GM21447 (cell line): ENCODE measurements around the gene RXRB.

Experiments used
- ATAC-seq: cut with Tn5 transposase; IDR thresholded peaks from one replicate; pipeline ENCODE4 v1.9.1; 2021; ENCODE audit not compliant: unreplicated experiment

The RXRB gene

GRCh38 chr6:33177552-33178446 lies 22.7 kb downstream of the RXRB start:
- no peak for ATAC-seq

GRCh38 chr6:33176906-33177305 lies 23.6 kb downstream of the RXRB start:
- ATAC-seq: no peak

GRCh38 chr6:33175436-33176069 lies 24.9 kb downstream of the RXRB start:
- no peak for ATAC-seq

GRCh38 chr6:33174784-33175183 lies 25.7 kb downstream of the RXRB start:
- ATAC-seq: no peak

- ATAC-seq: no peak
These were observed 26.8 kb downstream of the RXRB start for GRCh38 chr6:33173535-33174180.

GRCh38 chr6:33172688-33173534 lies 27.6 kb downstream of the RXRB start:
- ATAC-seq: no peak

GRCh38 chr6:33171880-33172687 lies 28.4 kb downstream of the RXRB start:
- ATAC-seq: no peak

GRCh38 chr6:33171016-33171879 lies 29.2 kb downstream of the RXRB start:
- ATAC-seq: no peak

GRCh38 chr6:33170176-33171015 lies 30.1 kb downstream of the RXRB start:
- ATAC-seq: no peak

GRCh38 chr6:33169291-33170175 lies 30.9 kb downstream of the RXRB start:
- no peak for ATAC-seq

GRCh38 chr6:33168639-33169038 lies 31.8 kb downstream of the RXRB start:
- ATAC-seq: no peak

GRCh38 chr6:33168284-33168601 lies 32.2 kb downstream of the RXRB start:
- ATAC-seq: no peak

GRCh38 chr6:33167374-33168283 lies 32.8 kb downstream of the RXRB start:
- no peak for ATAC-seq

GRCh38 chr6:33166811-33167210 lies 33.7 kb downstream of the RXRB start:
- no peak for ATAC-seq

- ATAC-seq: no peak
These were observed 34.1 kb downstream of the RXRB start for GRCh38 chr6:33166363-33166762.

GRCh38 chr6:33165581-33166258 lies 34.7 kb downstream of the RXRB start:
- ATAC-seq: no peak
